GM19467 (cell line): ENCODE results near the gene NPR3.

Experiments
- ATAC-seq: cut with Tn5 transposase; IDR thresholded peaks from one replicate; pipeline ENCODE4 v1.9.1; 2021; ENCODE audit warnings: mild to moderate bottlenecking, moderate library complexity; ENCODE audit not compliant: unreplicated experiment

The NPR3 gene, protein sequence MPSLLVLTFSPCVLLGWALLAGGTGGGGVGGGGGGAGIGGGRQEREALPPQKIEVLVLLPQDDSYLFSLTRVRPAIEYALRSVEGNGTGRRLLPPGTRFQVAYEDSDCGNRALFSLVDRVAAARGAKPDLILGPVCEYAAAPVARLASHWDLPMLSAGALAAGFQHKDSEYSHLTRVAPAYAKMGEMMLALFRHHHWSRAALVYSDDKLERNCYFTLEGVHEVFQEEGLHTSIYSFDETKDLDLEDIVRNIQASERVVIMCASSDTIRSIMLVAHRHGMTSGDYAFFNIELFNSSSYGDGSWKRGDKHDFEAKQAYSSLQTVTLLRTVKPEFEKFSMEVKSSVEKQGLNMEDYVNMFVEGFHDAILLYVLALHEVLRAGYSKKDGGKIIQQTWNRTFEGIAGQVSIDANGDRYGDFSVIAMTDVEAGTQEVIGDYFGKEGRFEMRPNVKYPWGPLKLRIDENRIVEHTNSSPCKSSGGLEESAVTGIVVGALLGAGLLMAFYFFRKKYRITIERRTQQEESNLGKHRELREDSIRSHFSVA

DNA sequence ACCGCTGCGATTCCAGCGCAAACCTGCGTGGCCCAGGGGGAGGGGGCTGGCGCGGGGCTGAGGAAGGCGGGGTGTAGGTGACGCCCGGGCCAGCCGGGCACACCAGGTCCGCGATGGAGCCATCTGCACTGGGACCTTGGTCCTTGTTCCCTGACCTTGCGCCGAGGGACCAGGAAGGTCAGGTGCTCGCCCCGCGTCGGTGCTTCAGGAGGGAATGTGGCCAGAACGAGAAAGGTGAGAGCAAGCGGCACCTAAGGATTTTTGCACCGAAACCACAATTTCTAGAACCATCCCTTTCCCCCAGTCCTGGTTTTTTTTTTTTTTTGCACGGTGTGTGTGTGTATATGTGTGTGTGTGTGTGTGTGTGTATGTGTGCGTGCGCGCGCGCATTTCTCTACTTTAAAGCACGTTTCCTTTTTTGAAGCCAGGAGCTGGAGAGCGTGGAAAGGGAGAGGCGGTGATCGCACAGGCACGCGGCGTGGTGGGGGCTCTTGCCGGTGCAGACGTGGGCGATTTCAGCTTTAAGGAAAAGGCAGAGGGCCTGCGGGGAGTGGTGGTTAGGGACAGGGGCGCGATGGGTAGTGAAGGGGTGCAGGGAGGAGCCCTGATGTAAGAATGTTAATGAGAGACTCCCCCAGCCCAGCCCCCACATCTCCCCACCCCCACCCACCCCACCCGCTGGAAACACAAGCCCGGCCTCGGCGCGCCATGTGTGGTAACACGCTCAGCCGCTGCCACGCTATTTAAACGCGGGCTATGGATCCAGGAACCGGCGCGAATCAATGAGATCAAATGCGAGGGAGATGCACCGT is at the start of gene NPR3:
NPR3 (plus strand) TSS at position 772 of the 812 bp plus-strand sequence. CDS start 456 bp downstream, outside the sequence.
- no peak for ATAC-seq

GRCh38 chr5:32664523-32664922 is 46.6 kb upstream of the NPR3 start:
- no peak for ATAC-seq

- ATAC-seq, result no peak
These were observed 42.6 kb upstream of the NPR3 start for GRCh38 chr5:32668552-32668951.

DNA sequence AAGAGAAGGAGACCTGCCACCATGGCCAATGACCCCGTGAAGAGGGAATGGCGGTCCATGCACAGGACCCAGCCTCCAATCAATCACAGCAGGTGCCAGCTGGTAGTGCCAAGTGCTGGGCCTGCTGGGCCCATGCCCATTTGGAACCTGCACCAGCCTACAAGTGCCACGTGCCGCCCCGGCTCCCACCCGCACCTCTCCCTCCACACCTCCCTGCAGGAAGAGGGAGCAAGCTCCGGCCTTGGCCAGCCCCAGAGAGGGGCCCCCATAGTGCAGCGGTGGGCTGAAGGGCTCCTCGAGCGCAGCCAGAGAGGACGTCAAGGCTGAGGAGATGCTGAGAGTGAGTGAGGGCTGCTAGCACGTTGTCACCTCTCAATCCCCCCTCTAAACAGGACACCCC is 37.8 kb upstream of the NPR3 start:
- ATAC-seq, result no peak

DNA sequence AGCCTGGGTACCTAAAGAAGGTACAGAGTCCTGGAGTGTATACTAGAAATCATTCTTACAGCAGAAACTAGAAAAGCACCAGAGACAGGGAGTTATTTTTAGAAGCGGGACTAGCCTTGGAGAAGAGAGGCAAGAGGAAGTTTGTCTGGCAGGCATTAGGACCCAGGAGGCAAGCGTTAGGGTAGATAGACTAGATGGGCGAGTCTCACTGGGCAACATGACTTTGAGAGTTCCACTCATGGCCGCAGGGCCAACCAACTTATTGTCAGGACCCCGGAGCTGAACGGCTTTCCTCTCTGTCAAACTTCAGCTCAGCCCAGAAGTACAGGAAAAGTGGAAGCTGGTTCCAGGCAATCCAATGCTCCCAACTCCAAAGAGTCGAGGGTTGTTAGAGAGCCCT is 34.1 kb upstream of the NPR3 start:
- no peak for ATAC-seq

DNA sequence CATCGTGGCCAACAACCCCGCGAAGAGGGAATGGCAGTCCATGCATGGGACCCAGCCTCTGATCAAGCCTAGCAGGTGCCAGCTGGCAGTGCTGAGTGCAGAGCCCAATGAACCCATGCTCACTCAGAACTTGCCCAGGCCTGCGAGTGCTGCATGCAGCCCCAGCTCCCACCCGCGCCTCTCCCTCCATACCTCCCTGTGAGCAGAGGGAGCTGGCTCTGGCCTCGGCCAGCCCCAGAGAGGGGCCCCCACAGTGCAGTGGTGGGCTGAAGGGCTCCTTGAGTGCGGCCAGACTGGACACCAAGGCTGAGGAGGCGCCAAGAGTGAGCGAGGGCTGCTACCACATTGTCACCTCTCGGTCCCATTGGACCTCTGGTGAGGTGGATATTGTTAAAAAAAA is 32.6 kb upstream of the NPR3 start:
- ATAC-seq, result no peak

GRCh38 chr5:32679218-32679617 is 31.9 kb upstream of the NPR3 start:
- ATAC-seq, result no peak

- ATAC-seq, result no peak
These were observed 30.9 kb upstream of the NPR3 start for GRCh38 chr5:32680183-32680582.

GRCh38 chr5:32683125-32683524 is 28.0 kb upstream of the NPR3 start:
- no peak for ATAC-seq

DNA sequence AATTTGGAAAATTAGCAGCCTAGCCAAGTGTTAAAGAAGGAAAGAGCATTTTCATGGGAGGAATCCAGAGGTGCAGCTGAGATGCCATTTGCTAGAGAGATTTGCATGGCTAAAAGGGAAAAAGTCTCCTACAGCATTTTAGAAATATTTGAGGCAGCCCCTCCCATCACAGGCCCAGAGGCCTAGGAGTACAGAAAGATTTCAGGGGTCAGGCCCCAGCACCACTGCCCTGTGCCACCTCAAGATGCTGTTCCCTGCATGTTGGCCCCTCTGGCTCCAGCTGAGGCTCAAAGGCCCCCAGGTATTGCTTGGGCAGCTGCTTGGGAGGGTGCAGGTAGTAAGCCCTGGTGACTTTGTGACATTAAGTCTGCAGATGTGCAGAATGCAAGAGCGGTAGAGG is 26.9 kb upstream of the NPR3 start:
- ATAC-seq, result no peak

DNA sequence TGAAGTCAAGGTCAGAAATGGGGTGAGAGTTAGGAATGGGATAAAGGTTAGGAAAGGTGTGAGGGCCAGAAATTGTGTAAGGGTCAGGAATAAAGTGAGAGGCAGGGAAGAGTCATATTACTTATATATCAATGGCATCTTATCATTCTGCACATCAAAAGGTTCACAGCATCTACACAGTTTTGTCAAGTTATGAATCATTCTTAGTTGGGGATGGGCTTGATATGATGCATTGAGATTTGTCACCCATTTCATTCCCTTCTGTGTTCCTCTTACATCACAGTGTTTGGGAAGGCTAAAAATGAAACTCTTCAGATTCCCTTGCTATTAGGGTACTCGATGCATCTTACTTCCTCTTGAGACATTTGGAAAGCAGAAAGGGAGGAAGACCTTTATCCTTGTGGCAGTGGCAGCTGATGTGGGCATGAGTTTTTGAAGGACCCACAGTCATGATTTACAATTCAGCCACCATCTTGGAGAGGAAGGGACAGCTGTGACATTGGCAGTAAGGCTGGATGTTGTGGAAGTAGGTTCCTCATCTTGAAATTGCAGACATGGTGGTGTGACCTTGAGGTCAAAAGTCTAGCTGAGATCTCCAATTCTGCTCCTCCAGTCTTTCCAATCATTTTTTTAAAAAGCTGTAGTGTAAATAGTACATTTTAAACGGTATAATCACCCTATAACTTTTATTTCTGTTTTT is 24.2 kb upstream of the NPR3 start:
- no peak for ATAC-seq

DNA sequence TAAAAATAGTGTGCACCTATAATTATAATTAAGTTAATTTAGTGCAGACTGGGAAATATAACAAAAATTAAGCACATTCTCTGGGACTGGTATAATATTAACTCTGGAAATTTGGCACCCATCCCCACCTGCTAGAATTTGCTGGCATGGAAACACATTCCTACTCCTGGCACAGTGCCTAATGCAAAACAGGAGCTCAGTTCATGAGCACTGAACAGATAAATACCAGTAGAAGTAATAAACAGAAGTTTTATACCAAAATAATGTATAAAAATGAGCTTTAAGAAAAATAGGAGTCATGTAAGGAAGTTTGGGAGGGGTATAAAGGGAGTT is 23.7 kb upstream of the NPR3 start:
- no peak for ATAC-seq

DNA sequence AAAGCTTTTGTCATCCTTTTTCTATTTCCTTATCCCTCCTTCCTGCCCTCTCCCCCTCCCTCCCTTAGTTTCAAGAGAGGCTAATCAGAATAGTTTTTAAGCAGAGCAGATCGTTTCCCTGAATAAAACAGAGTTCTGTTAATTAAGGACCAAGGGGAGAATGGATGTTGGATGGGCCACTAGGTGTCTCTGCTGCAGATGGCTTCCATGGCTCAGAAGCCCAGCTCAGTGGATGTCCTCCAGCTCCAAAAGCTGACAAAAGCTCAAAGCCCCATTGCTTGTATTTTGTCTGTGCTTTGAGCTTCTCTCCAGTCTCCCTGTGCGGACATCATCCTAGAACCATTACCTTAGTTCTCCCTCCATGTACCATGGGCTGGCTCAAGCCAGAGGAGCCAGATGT is 21.0 kb upstream of the NPR3 start:
- ATAC-seq, result no peak

GRCh38 chr5:32690666-32691065 is 20.5 kb upstream of the NPR3 start:
- no peak for ATAC-seq

DNA sequence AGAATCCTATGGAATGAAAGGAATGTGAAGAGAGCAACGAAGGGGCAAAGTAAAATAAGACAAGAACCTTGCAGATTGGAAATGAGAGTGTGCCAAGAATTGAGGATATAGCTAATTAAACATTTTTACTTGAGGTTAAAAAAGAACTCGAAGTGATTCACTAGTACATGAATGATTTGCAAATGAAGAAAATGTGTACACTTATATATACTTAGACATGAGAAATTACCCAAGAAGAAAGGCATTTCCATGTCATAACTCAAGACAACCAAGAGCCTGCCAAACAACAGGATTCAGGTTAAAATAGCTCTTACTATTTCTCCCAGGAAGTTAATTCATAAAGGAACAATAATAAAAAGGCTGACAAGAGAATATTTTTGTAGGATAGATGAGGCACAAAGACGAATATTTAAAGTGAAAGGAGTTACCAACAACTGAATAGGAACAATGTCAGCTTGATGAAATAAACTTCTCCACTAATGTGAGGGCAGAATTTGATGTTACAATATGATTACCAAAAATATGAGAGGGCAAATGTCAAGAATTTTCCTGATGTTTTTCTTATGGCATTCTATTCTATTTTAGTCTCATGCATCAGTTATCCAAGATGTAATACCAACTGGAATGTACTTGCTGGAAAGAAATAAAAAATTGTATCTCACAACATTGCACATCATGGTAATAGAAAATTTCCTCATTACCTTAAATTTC is 18.9 kb upstream of the NPR3 start:
- no peak for ATAC-seq

DNA sequence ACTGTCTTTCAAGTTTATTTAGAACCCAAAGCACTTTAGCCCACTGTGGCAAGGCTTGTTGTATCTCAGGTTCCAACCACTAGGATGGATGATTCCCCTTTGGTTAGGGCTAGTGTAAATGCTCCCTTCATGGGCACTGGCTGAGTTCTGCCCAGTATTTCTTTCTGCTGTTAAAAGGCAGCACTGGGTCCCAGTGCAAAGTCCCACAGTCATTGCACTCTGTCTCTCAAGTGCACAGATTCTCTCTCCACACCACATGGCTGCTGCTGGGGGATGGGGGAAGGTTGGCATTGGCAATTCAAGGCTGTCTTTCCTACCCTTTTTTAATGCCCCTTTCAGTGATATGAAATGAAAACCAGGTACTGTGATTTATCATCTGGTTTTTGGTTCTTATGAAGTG is 7.2 kb upstream of the NPR3 start:
- ATAC-seq, result no peak

DNA sequence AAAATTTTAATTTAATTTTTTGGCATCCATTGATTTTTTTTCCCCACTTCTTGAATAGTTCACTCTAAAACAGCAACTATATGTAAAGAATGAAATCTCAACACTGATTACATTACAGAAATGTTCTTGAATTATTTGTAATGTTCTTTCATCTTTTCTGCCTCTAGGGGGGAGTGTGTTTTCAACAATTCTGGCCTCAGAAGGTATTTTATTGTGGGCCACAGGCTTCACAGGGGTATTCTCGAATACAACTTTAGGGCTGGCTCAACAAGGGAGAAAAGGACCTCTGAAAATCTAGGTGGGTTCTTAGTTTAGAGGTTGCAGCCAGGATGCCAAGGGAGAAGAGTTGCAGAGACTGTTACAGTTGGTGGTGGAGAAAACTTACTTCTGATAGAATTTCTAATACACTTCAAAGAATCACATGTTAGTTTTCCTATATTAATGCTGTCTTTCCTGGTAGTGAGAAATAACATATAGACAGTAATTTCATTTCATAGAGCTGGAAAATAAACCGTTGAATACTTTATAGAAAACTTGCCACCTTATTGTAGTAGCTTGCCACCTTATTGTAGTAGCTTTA is 3.6 kb upstream of the NPR3 start:
- no peak for ATAC-seq

DNA sequence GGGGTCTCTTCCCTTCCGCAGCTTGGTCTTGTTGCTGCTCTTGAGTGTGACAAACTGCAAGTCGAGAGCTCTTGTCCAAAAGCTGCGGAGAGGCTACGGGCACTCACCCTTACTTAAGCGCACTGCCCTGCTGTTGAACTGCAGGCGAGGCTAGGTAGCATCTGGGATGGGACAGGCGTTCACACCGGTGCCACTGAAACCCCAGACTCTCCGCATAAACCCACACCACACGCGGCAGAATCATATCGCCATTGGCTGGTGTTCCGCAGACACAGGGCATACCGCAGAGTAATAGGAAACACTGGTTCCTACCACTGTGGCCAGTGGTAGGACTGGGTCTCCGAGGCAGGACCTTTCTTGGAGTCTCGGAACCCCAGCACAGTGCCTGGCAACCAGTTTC is 2.2 kb upstream of the NPR3 start:
- ATAC-seq, result no peak

- ATAC-seq, result peak; percentile 62
These were observed 1.2 kb upstream of the NPR3 start for GRCh38 chr5:32709750-32710549.

GRCh38 chr5:32711362-32711680 is 200 bp downstream of the NPR3 start:
- no peak for ATAC-seq
